RWPE1 (cell line): Measurements from ENCODE around the gene RABEP2.

Source experiments
- CTCF ChIA-PET: fragments of 350-600 bp; sonication (Branson Sonifier 250); formaldehyde crosslinking; extraction: SDS; loops from one replicate; lab custom pipeline; 2021; lab: Yijun Ruan, JAX
- POLR2A ChIA-PET: fragments of 400-600 bp; formaldehyde crosslinking; extraction: SDS; loops from one replicate; lab custom pipeline; 2020; ENCODE audit warnings: antibody characterized with exemption; ENCODE audit not compliant: low non-redundant PET; lab: Yijun Ruan, JAX
- DNase-seq: peaks from one replicate; pipeline ENCODE4 v3.0.0; 2012; ENCODE audit warnings: low spot score
- H3K27ac ChIP-seq: fragments of 450-650 bp; 2 replicates; pipeline ENCODE4 v1.5.1; 2017
- CTCF ChIP-seq: fragments of 450-650 bp; conservative IDR thresholded peaks from 2 replicates; pipeline ENCODE4 v1.5.1; 2017; ENCODE audit warnings: low read depth, mild to moderate bottlenecking

Gene RABEP2

GRCh38 chr16:28915181-28915580 lies 9.9 kb downstream of the RABEP2 start:
- CTCF ChIA-PET, result interaction anchor here (0.6 kb wide), 1 partner anchor 1924 kb away, joined by 3 read pairs; no protein-coding TSS in a partner anchor
- H3K27ac ChIP-seq, result 0 out of 2 replicates have a peak overlapping the region, but pooled peaks have one; percentile 11
- no peak for DNase-seq
- no peak for TF ChIP-seq CTCF
- POLR2A ChIA-PET, result no interaction called here

GRCh38 chr16:28913946-28914724 lies 10.9 kb downstream of the RABEP2 start:
- DNase-seq, result no peak
- CTCF ChIA-PET, result no interaction called here
- POLR2A ChIA-PET, result no interaction called here
- no peak for TF ChIP-seq CTCF
- no peak overlapping the region for H3K27ac ChIP-seq

DNA sequence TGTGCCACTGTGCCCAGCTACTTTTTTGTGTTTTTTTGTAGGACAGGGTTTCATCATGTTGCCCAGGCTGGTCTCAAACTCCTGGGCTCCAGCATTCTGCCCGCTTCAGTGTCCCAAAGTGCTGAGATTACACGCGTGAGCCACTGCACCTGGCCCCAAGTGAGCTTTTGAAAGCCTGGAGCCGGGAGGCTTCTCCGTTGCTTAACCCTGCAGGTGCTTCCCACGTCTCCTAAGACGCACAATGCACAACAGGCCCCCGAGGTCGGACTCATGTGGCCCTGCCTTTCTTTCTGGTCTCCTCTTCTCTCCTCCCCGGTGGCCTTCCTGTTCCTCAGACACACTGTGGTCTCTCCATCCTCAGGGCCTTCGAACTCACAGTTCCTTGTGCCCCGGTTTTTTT lies 12.5 kb downstream of the RABEP2 start:
- H3K27ac ChIP-seq, result 0 out of 2 replicates have a peak overlapping the region, but pooled peaks have one; percentile 6
- DNase-seq, result no peak
- ChIA-PET POLR2A (interaction anchor here (0.5 kb wide), 1 partner anchor 10 kb away, joined by 3 read pairs; no protein-coding TSS in a partner anchor), CTCF (no interaction called here)
- no peak for TF ChIP-seq CTCF

DNA sequence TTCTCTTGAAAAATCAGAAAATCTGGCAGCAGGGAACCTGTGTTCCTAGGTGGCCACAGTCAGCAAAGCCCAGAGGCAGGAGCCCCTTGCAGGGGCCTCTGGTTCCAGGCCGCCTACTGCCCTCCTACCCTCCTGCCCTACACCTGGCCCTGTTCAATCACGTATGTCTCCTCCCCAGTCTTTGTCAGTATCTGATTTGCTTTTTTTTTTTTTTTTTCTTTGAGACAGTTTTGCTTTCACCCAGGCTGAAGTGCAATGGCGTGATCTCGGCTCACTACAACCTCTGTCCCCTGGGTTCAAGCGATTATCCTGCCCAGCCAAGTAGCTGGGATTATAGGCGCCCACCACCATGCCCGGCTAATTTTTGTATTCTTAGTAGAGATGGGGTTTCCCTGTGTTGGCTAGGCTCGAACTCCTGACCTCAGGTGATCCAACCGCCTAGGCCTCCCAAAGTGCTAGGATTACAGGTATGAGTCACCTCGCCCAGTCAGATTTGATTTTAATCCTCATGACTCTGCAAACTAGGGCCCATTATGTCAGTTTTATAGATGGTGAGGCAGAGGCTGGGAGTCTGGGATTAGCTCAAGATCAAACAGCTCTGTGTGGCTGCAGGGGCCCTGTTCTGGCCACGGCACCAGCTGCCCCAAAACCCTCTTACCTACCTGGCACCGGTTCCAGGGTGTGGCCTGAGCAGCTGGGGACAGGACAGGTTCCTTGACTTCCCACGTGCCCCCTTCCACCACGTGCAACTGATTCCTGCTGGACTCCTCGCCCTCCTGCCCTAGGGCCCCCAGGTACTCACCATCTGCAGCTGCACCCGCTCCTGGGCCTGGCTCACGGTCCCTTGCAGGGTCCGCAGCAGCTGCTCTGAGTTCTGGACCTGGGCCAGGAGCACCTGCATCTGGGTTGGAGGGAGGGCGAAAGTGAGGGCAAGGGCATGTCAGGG lies 14.7 kb downstream of the RABEP2 start:
- POLR2A ChIA-PET, result interaction anchor here (0.6 kb wide), 1 partner anchor 14 kb away, joined by 4 read pairs; the partner anchor contains the start of gene RABEP2
- no peak for TF ChIP-seq CTCF
- DNase-seq, result peak; percentile 30
- peak overlapping the region; percentile 35 for H3K27ac ChIP-seq
- CTCF ChIA-PET, result interaction anchor here (1.0 kb wide), 1 partner anchor 32 kb away, joined by 3 read pairs; the partner anchor contains the start of gene ATP2A1

- no peak for TF ChIP-seq CTCF
- CTCF ChIA-PET, result no interaction called here
- no peak for DNase-seq
- no peak overlapping the region for H3K27ac ChIP-seq
- POLR2A ChIA-PET, result no interaction called here
These were observed 19.2 kb downstream of the RABEP2 start for GRCh38 chr16:28905800-28906372.

DNA sequence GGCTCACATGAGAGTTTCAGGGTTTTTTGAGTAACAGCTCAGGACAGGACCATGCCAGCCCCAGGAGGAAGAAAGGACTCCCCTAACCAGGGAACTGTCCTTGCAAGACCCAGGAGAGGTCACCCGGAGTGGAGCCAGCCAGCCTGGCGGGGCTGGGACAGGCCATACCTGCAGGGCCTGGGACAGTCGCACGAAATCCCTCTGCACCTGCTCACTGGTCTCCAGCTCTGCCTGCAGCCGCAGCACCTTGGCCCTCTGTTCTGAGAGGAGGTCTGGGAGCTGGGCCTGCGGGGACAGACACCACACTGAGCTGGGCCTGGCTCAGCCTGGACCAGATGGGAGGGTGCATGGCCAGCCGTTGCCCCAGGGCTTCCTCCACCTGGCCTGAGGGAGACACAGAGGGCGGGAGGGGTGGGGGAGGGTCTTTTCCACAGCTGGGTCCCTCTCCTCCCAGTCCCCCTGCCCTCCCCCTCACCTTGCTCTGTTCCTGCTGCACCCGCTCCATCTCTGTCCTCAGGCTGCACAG lies 19.7 kb downstream of the RABEP2 start:
- ChIA-PET POLR2A (no interaction called here), CTCF (no interaction called here)
- H3K27ac ChIP-seq, result no peak overlapping the region
- no peak for DNase-seq
- no peak for TF ChIP-seq CTCF
